Osteocyte (in vitro differentiated cells): ENCODE measurements around the gene FEZF2. TPM values are rescaled to one million over a fixed set of nuclear protein-coding genes. Genes with fewer than 3 reads are reported as not detected.

Experiments
- DNase-seq: peaks from one replicate; pipeline ENCODE4 v3.0.0; 2021; ENCODE audit warnings: mixed read lengths; ENCODE audit not compliant: unreplicated experiment; ENCODE audit errors: extremely low spot score
- H3K27ac Mint-ChIP-seq: one replicate; pipeline ENCODE4 v1.8.0; 2021; ENCODE audit warnings: mild to moderate bottlenecking, mixed read lengths; ENCODE audit not compliant: unreplicated experiment
- H3K27me3 Mint-ChIP-seq: one replicate; pipeline ENCODE4 v1.8.0; 2021; ENCODE audit warnings: mixed read lengths; ENCODE audit not compliant: unreplicated experiment
- H3K36me3 Mint-ChIP-seq: one replicate; pipeline ENCODE4 v1.8.0; 2021; ENCODE audit warnings: mixed read lengths; ENCODE audit not compliant: unreplicated experiment
- H3K4me1 Mint-ChIP-seq: one replicate; pipeline ENCODE4 v1.8.0; 2021; ENCODE audit warnings: mixed read lengths; ENCODE audit not compliant: unreplicated experiment
- H3K4me3 Mint-ChIP-seq: one replicate; pipeline ENCODE4 v1.8.0; 2021; ENCODE audit warnings: mild to moderate bottlenecking, moderate library complexity, mixed read lengths; ENCODE audit not compliant: unreplicated experiment
- H3K9me3 Mint-ChIP-seq: one replicate; pipeline ENCODE4 v1.8.0; 2021; ENCODE audit warnings: mixed read lengths; ENCODE audit not compliant: unreplicated experiment
- CTCF ChIP-seq: fragments of 200-600 bp; sonication (generic); IDR thresholded peaks from 2 replicates; pipeline ENCODE4 v1.5.0; 2021; ENCODE audit warnings: antibody characterized with exemption, mild to moderate bottlenecking, moderate library complexity
- total RNA-seq: library from RNA; stranded (reverse); gene quantifications from 2 replicates; pipeline ENCODE4 v1.2.1, GENCODE V29; 2021

FEZF2 gene
- total RNA-seq, 1 donor from 2014 or later = not detected

- H3K4me3 Mint-ChIP-seq = no peak overlapping the region
- no peak for DNase-seq
Measured at GRCh38 chr3:62368290-62368704, 5.1 kb downstream of the FEZF2 start.

GRCh38 chr3:62367763-62368195, 5.6 kb downstream of the FEZF2 start:
- no peaks in the 10 kb centered on the region for H3K36me3 Mint-ChIP-seq
- peaks cover 33% of the 10 kb centered on the region for H3K4me1 Mint-ChIP-seq
- no peak overlapping the region for H3K4me3 Mint-ChIP-seq
- peaks cover 88% of the 10 kb centered on the region for H3K27me3 Mint-ChIP-seq
- no peak for DNase-seq
- no peaks in the 10 kb centered on the region for H3K9me3 Mint-ChIP-seq
- TF ChIP-seq CTCF = no peak
- H3K27ac Mint-ChIP-seq = no peak overlapping the region

More at GRCh38 chr3:62368290-62368704, 5.1 kb downstream of the FEZF2 start:
- Mint-ChIP-seq H3K4me1 (peaks cover 37% of the 10 kb centered on the region), H3K27me3 (peaks cover 90% of the 10 kb centered on the region), H3K27ac (no peak overlapping the region), H3K36me3 (no peaks in the 10 kb centered on the region), H3K9me3 (no peaks in the 10 kb centered on the region)
- TF ChIP-seq CTCF = no peak

- H3K36me3 Mint-ChIP-seq = no peaks in the 10 kb centered on the region
- H3K27me3 Mint-ChIP-seq = peaks cover 85% of the 10 kb centered on the region
- H3K4me1 Mint-ChIP-seq = peaks cover 27% of the 10 kb centered on the region
- no peak overlapping the region for H3K4me3 Mint-ChIP-seq
- no peak for TF ChIP-seq CTCF
- no peaks in the 10 kb centered on the region for H3K9me3 Mint-ChIP-seq
- no peak overlapping the region for H3K27ac Mint-ChIP-seq
- DNase-seq = no peak
Measured at GRCh38 chr3:62366126-62366484, 7.2 kb downstream of the FEZF2 start.

- no peaks in the 10 kb centered on the region for H3K36me3 Mint-ChIP-seq
- no peak overlapping the region for H3K4me3 Mint-ChIP-seq
- H3K9me3 Mint-ChIP-seq = no peaks in the 10 kb centered on the region
- no peak for DNase-seq
- H3K27ac Mint-ChIP-seq = no peak overlapping the region
- TF ChIP-seq CTCF = no peak
- peaks cover 85% of the 10 kb centered on the region for H3K27me3 Mint-ChIP-seq
- H3K4me1 Mint-ChIP-seq = peaks cover 21% of the 10 kb centered on the region
Measured at GRCh38 chr3:62365391-62366125, 7.8 kb downstream of the FEZF2 start.

- H3K27ac Mint-ChIP-seq = no peak overlapping the region
- no peaks in the 10 kb centered on the region for H3K9me3 Mint-ChIP-seq
- no peak overlapping the region for H3K4me3 Mint-ChIP-seq
- TF ChIP-seq CTCF = no peak
- peaks cover 12% of the 10 kb centered on the region for H3K4me1 Mint-ChIP-seq
- DNase-seq = no peak
- H3K27me3 Mint-ChIP-seq = peaks cover 75% of the 10 kb centered on the region
- H3K36me3 Mint-ChIP-seq = no peaks in the 10 kb centered on the region
Measured at GRCh38 chr3:62364191-62364590, 9.2 kb downstream of the FEZF2 start.
